Thyroid gland (tissue), 4 donors: ENCODE data around the gene RAB20. TPM values are rescaled to one million over a fixed set of nuclear protein-coding genes. Genes with fewer than 3 reads are reported as not detected.

ENCODE experiments used
- DNase-seq, 2 donors: peaks; one replicate each; pipeline ENCODE4 v3.0.0-alpha.2; 2019
- H3K27ac ChIP-seq, 3 donors: fragments of 200-600 bp; sonication (generic); 1 replicate in 2 of 3; 2 replicates in 1 of 3; pipeline ENCODE4 v1.5.1; 2016 to 2019; ENCODE audit warnings: mild to moderate bottlenecking in 1 of 3, moderate library complexity in 1 of 3
- H3K27me3 ChIP-seq: fragments of 200-600 bp; sonication (generic); one replicate; pipeline ENCODE4 v1.5.1; 2019
- H3K36me3 ChIP-seq, 2 donors: fragments of 200-600 bp; sonication (generic); one replicate each; pipeline ENCODE4 v1.5.1; 2016 to 2019
- H3K4me1 ChIP-seq, 2 donors: fragments of 200-600 bp; sonication (generic); one replicate each; pipeline ENCODE4 v1.5.1; 2017 to 2019
- H3K4me3 ChIP-seq, 3 donors: fragments of 200-600 bp; sonication (generic); replicated peaks in 1 of 3; 1 replicate in 2 of 3; 2 replicates in 1 of 3; pipeline ENCODE4 v1.5.1; 2016; ENCODE audit warnings: mild to moderate bottlenecking in 1 of 3
- H3K9me3 ChIP-seq: fragments of 200-600 bp; sonication (generic); one replicate; pipeline ENCODE4 v1.5.1; 2017
- CTCF ChIP-seq, 6 experiments: fragments of 200-600 bp in 3 of 6; fragments of 450-650 bp in 3 of 6; sonication (generic) in 3 of 6; IDR thresholded peaks; one replicate each; pipeline ENCODE4 v1.5.1; 2016 to 2019; ENCODE audit warnings: antibody characterized with exemption in 6 of 6, mild to moderate bottlenecking in 2 of 6, inconsistent platforms in 1 of 6, moderate library complexity in 1 of 6
- POLR2A ChIP-seq, 2 donors: fragments of 450-650 bp; IDR thresholded peaks; one replicate each; pipeline ENCODE4 v1.6.1; 2017; ENCODE audit warnings: antibody characterized with exemption in 2 of 2, mild to moderate bottlenecking in 2 of 2, moderate library complexity in 1 of 2
- WGBS, 2 donors: methylation state at CpG; one replicate each; pipeline ENCODE4 v1.1.5; 2017; 5-methylcytosine and 5-hydroxymethylcytosine counted together
- intact Hi-C: fragments of 100-400 bp; cut with DNase I; formaldehyde crosslinking; loops from one replicate; pipeline ENCODE4 v1.15.1; 2023
- total RNA-seq, 4 donors: library from RNA; depleted of rRNA; stranded (reverse); fragments of >200 nt; gene quantifications; one replicate each; pipeline ENCODE4 v1.2.3, GENCODE V29; 2016

Gene RAB20
- total RNA-seq, 4 donors from 2014 or later = 21.0 to 60.5 (median 43.5) TPM

- H3K36me3 ChIP-seq = no peaks in the 10 kb centered on the region
- TF ChIP-seq CTCF (IDR thresholded peaks at IDR 0.05) (no peak), POLR2A (IDR thresholded peaks at IDR 0.05) (no peak)
- H3K9me3 ChIP-seq = no peaks in the 10 kb centered on the region
- intact Hi-C loops = no loop called here
- no peak overlapping the region for H3K4me3 ChIP-seq
- no peaks in the 10 kb centered on the region for H3K27me3 ChIP-seq
- H3K4me1 ChIP-seq = no peaks in the 10 kb centered on the region
- 79 to 90% methylated on average over 4 of the region's 4 CpGs for WGBS, 2 donors
- H3K27ac ChIP-seq = no peak overlapping the region
- DNase-seq = no peak
These were observed 39.5 kb upstream of the RAB20 start for GRCh38 chr13:110600980-110601379.

GRCh38 chr13:110600261-110600819, 38.8 kb upstream of the RAB20 start:
- 84 to 85% methylated on average over 10 of the region's 10 CpGs for WGBS, 2 donors
- TF ChIP-seq CTCF (IDR thresholded peaks at IDR 0.05) = no peak
- no peak for TF ChIP-seq POLR2A (IDR thresholded peaks at IDR 0.05)
- H3K27ac ChIP-seq = no peak overlapping the region
- no peak overlapping the region for H3K4me3 ChIP-seq
- DNase-seq = no peak
- H3K4me1 ChIP-seq = no peaks in the 10 kb centered on the region
- no peaks in the 10 kb centered on the region for H3K27me3 ChIP-seq
- H3K9me3 ChIP-seq = no peaks in the 10 kb centered on the region
- no peaks in the 10 kb centered on the region for H3K36me3 ChIP-seq
- intact Hi-C loops = no loop called here

GRCh38 chr13:110597041-110597689, 35.6 kb upstream of the RAB20 start:
- no peaks in the 10 kb centered on the region for H3K27me3 ChIP-seq
- 71 to 76% methylated on average over 16 of the region's 16 CpGs for WGBS, 2 donors
- H3K9me3 ChIP-seq = no peaks in the 10 kb centered on the region
- H3K36me3 ChIP-seq = no peaks in the 10 kb centered on the region
- no peaks in the 10 kb centered on the region for H3K4me1 ChIP-seq
- intact Hi-C loops = no loop called here
- TF ChIP-seq POLR2A (IDR thresholded peaks at IDR 0.05) (no peak), CTCF (IDR thresholded peaks at IDR 0.05) (no peak)
- H3K4me3 ChIP-seq = no peak overlapping the region
- no peak for DNase-seq
- H3K27ac ChIP-seq = no peak overlapping the region

GRCh38 chr13:110593430-110594130, 32.1 kb upstream of the RAB20 start:
- DNase-seq = peak; percentile 27
- Histone ChIP-seq H3K27ac (no peak overlapping the region), H3K27me3 (no peaks in the 10 kb centered on the region), H3K4me3 (no peak overlapping the region), H3K36me3 (no peaks in the 10 kb centered on the region), H3K9me3 (no peaks in the 10 kb centered on the region), H3K4me1 (no peaks in the 10 kb centered on the region)
- intact Hi-C loops = loop anchor here (5.0 kb wide), 1 partner anchor 224 kb away; no protein-coding TSS in a partner anchor
- WGBS, 2 donors = 43 to 44% methylated on average over 6 of the region's 6 CpGs
- TF ChIP-seq CTCF (IDR thresholded peaks at IDR 0.05) (peak; percentile 15 to 82 (median 72)), POLR2A (IDR thresholded peaks at IDR 0.05) (no peak)

GRCh38 chr13:110592665-110593064, 31.1 kb upstream of the RAB20 start:
- Histone ChIP-seq H3K9me3 (no peaks in the 10 kb centered on the region), H3K4me3 (no peak overlapping the region), H3K27me3 (no peaks in the 10 kb centered on the region), H3K4me1 (no peaks in the 10 kb centered on the region), H3K36me3 (no peaks in the 10 kb centered on the region), H3K27ac (no peak overlapping the region)
- WGBS, 2 donors = 85 to 89% methylated on average over 2 of the region's 2 CpGs
- DNase-seq = no peak
- intact Hi-C loops = loop anchor here (5.0 kb wide), 1 partner anchor 225 kb away; no protein-coding TSS in a partner anchor
- TF ChIP-seq CTCF (IDR thresholded peaks at IDR 0.05) (no peak), POLR2A (IDR thresholded peaks at IDR 0.05) (no peak)
